Neural cell (in vitro differentiated cells): ENCODE measurements around the gene MSH3. TPM values are rescaled to one million over a fixed set of nuclear protein-coding genes. Genes with fewer than 3 reads are reported as not detected.

ENCODE experiments used
- H2AFZ ChIP-seq: fragments of 200-600, 300-800 bp; sonication (generic), shearing (Covaris generic); 2 replicates; pipeline ENCODE4 v1.6.0; 2014; ENCODE audit warnings: low read depth, mild to moderate bottlenecking, antibody characterized with exemption, low read length, moderate library complexity
- H3F3A ChIP-seq: fragments of 200-600 bp; shearing (Covaris generic); 2 replicates; pipeline ENCODE4 v1.6.1; 2016; ENCODE audit warnings: mild to moderate bottlenecking, moderate library complexity, mixed read lengths, antibody characterized with exemption, low read length; ENCODE audit not compliant: insufficient read depth, poor library complexity, severe bottlenecking
- H3K27ac ChIP-seq: fragments of 200-600, 300-800 bp; sonication (generic), shearing (Covaris generic); 2 replicates; pipeline ENCODE4 v1.5.1; 2014; ENCODE audit warnings: mild to moderate bottlenecking, low read length, moderate library complexity
- H3K27me3 ChIP-seq: fragments of 300-800, 200-600 bp; sonication (generic), shearing (Covaris generic); 2 replicates; pipeline ENCODE4 v1.6.0; 2014; ENCODE audit warnings: mild to moderate bottlenecking, low read depth, low read length, moderate library complexity; ENCODE audit not compliant: insufficient read depth
- H3K36me3 ChIP-seq: fragments of 300-800, 200-600 bp; sonication (generic), shearing (Covaris generic); 2 replicates; pipeline ENCODE4 v1.5.1; 2014; ENCODE audit warnings: mild to moderate bottlenecking, antibody characterized with exemption, low read length, moderate library complexity; ENCODE audit not compliant: insufficient read depth
- H3K4me2 ChIP-seq: fragments of 300-800, 200-600 bp; sonication (generic), shearing (Covaris generic); 2 replicates; pipeline ENCODE4 v1.6.0; 2014; ENCODE audit warnings: mild to moderate bottlenecking, low read length
- H3K4me3 ChIP-seq: fragments of 300-800, 200-600 bp; sonication (generic), shearing (Covaris generic); 2 replicates; pipeline ENCODE4 v1.5.1; 2014; ENCODE audit warnings: mild to moderate bottlenecking, low read length, moderate library complexity
- H3K79me2 ChIP-seq: fragments of 200-600 bp; shearing (Covaris generic); replicated peaks from 2 replicates; pipeline ENCODE4 v1.6.0; 2014; ENCODE audit warnings: mild to moderate bottlenecking, low read length, moderate library complexity; ENCODE audit not compliant: insufficient read depth
- H3K9ac ChIP-seq: fragments of 300-800, 200-600 bp; sonication (generic), shearing (Covaris generic); 2 replicates; pipeline ENCODE4 v1.6.1; 2016; ENCODE audit warnings: mild to moderate bottlenecking, low read length, mixed read lengths
- H3K9me2 ChIP-seq: fragments of 200-600 bp; shearing (Covaris generic); 2 replicates; pipeline ENCODE4 v1.6.1; 2016; ENCODE audit warnings: mild to moderate bottlenecking, low read length, mixed read lengths; ENCODE audit not compliant: insufficient read depth
- H3K9me3 ChIP-seq: fragments of 200-600, 300-800 bp; sonication (generic), shearing (Covaris generic); 2 replicates; pipeline ENCODE4 v1.6.1; 2016; ENCODE audit warnings: mild to moderate bottlenecking, mixed run types, low read length, moderate library complexity, mixed read lengths
- H4K20me1 ChIP-seq: fragments of 200-600 bp; shearing (Covaris generic); 2 replicates; pipeline ENCODE4 v1.6.1; 2016; ENCODE audit warnings: mild to moderate bottlenecking, mixed run types; ENCODE audit not compliant: insufficient read depth
- EP300 ChIP-seq: fragments of 450-650 bp; conservative IDR thresholded peaks from 2 replicates; pipeline ENCODE4 v1.6.1; 2014; ENCODE audit warnings: antibody characterized with exemption, mild to moderate bottlenecking, moderate library complexity; ENCODE audit not compliant: poor library complexity, severe bottlenecking
- EZH2 ChIP-seq: fragments of 200-600, 300-800 bp; shearing (Covaris generic), sonication (generic); IDR thresholded peaks from 2 replicates; pipeline ENCODE4 v1.6.1; 2014; ENCODE audit warnings: antibody characterized with exemption, low read length, borderline replicate concordance, mild to moderate bottlenecking; ENCODE audit not compliant: insufficient read depth, poor library complexity, severe bottlenecking
- MXI1 ChIP-seq: fragments of 450-650 bp; conservative IDR thresholded peaks from 2 replicates; pipeline ENCODE4 v1.6.1; 2014; ENCODE audit warnings: antibody characterized with exemption, mild to moderate bottlenecking; ENCODE audit not compliant: poor library complexity, severe bottlenecking
- POLR2AphosphoS5 ChIP-seq: IDR thresholded peaks from 2 replicates; pipeline ENCODE4 v1.6.1; 2012
- RAD21 ChIP-seq: fragments of 450-650 bp; conservative IDR thresholded peaks from 2 replicates; pipeline ENCODE4 v1.6.1; 2014; ENCODE audit warnings: antibody characterized with exemption, mild to moderate bottlenecking, moderate library complexity
- REST ChIP-seq: IDR thresholded peaks from 2 replicates; pipeline ENCODE4 v1.6.1; 2012; ENCODE audit warnings: borderline replicate concordance
- SMC3 ChIP-seq: fragments of 450-650 bp; conservative IDR thresholded peaks from 2 replicates; pipeline ENCODE4 v1.6.1; 2014; ENCODE audit warnings: antibody characterized with exemption, mild to moderate bottlenecking, moderate library complexity; ENCODE audit not compliant: poor library complexity
- TAF1 ChIP-seq: IDR thresholded peaks from 2 replicates; pipeline ENCODE4 v1.6.1; 2012; ENCODE audit warnings: low read depth
- polyA plus RNA-seq: library from polyadenylated mRNA; depleted of rRNA; stranded (reverse); fragments of >200 nt; gene quantifications from 2 replicates; pipeline ENCODE4 v1.2.3, GENCODE V29; 2014
- TF ChIP-seq, protein P1 (sequence below): fragments of 450-650 bp; IDR thresholded peaks from 2 replicates; pipeline ENCODE4 v1.5.1; 2014; ENCODE audit warnings: antibody characterized with exemption, mild to moderate bottlenecking, moderate library complexity; ENCODE audit not compliant: poor library complexity, severe bottlenecking

MSH3 gene
- polyA plus RNA-seq, 1 donor from 2014 or later, result 9.8 TPM

- Histone ChIP-seq H4K20me1 (no peaks in the 10 kb centered on the region), H3K9ac (no peak overlapping the region), H3K4me3 (no peak overlapping the region), H3K36me3 (no peaks in the 10 kb centered on the region), H3K27me3 (no peaks in the 10 kb centered on the region), H3K9me2 (no peaks in the 10 kb centered on the region), H3F3A (no peaks in the 10 kb centered on the region), H3K27ac (no peak overlapping the region), H2AFZ (no peak overlapping the region), H3K79me2 (no peaks in the 10 kb centered on the region), H3K4me2 (no peak overlapping the region), H3K9me3 (no peaks in the 10 kb centered on the region)
- TF ChIP-seq POLR2AphosphoS5 (no peak), TAF1 (no peak), MXI1 (no peak), RAD21 (no peak), EZH2 (no peak), SMC3 (no peak), EP300 (no peak)
- TF ChIP-seq, protein P1, sequence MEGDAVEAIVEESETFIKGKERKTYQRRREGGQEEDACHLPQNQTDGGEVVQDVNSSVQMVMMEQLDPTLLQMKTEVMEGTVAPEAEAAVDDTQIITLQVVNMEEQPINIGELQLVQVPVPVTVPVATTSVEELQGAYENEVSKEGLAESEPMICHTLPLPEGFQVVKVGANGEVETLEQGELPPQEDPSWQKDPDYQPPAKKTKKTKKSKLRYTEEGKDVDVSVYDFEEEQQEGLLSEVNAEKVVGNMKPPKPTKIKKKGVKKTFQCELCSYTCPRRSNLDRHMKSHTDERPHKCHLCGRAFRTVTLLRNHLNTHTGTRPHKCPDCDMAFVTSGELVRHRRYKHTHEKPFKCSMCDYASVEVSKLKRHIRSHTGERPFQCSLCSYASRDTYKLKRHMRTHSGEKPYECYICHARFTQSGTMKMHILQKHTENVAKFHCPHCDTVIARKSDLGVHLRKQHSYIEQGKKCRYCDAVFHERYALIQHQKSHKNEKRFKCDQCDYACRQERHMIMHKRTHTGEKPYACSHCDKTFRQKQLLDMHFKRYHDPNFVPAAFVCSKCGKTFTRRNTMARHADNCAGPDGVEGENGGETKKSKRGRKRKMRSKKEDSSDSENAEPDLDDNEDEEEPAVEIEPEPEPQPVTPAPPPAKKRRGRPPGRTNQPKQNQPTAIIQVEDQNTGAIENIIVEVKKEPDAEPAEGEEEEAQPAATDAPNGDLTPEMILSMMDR, result no peak
Measured at GRCh38 chr5:80870442-80870841, 216.0 kb downstream of the MSH3 start.

GRCh38 chr5:80871541-80871961, 217.1 kb downstream of the MSH3 start:
- no peak overlapping the region for H3K27ac ChIP-seq
- TF ChIP-seq REST, result no peak
- no peak for TF ChIP-seq EZH2
- no peak for TF ChIP-seq EP300
- H3F3A ChIP-seq, result no peaks in the 10 kb centered on the region
- no peaks in the 10 kb centered on the region for H3K79me2 ChIP-seq
- H3K36me3 ChIP-seq, result no peaks in the 10 kb centered on the region
- H3K27me3 ChIP-seq, result no peaks in the 10 kb centered on the region
- no peaks in the 10 kb centered on the region for H3K9me3 ChIP-seq
- H3K4me2 ChIP-seq, result no peak overlapping the region
- no peak overlapping the region for H3K9ac ChIP-seq
- H4K20me1 ChIP-seq, result no peaks in the 10 kb centered on the region
- H2AFZ ChIP-seq, result no peak overlapping the region
- no peaks in the 10 kb centered on the region for H3K9me2 ChIP-seq
- H3K4me3 ChIP-seq, result no peak overlapping the region

- H2AFZ ChIP-seq, result no peak overlapping the region
- no peak overlapping the region for H3K4me2 ChIP-seq
- H3K36me3 ChIP-seq, result no peaks in the 10 kb centered on the region
- H3F3A ChIP-seq, result no peaks in the 10 kb centered on the region
- H3K9me3 ChIP-seq, result no peaks in the 10 kb centered on the region
- H3K79me2 ChIP-seq, result no peaks in the 10 kb centered on the region
- no peak overlapping the region for H3K4me3 ChIP-seq
- H3K9me2 ChIP-seq, result no peaks in the 10 kb centered on the region
- H3K27ac ChIP-seq, result no peak overlapping the region
- no peak overlapping the region for H3K9ac ChIP-seq
- no peaks in the 10 kb centered on the region for H4K20me1 ChIP-seq
- H3K27me3 ChIP-seq, result no peaks in the 10 kb centered on the region
- TF ChIP-seq MXI1, result no peak
- no peak for TF ChIP-seq EZH2
- TF ChIP-seq POLR2AphosphoS5, result no peak
- no peak for TF ChIP-seq TAF1
- no peak for TF ChIP-seq RAD21
- TF ChIP-seq, protein P1, result no peak
- TF ChIP-seq EP300, result no peak
- no peak for TF ChIP-seq REST
- no peak for TF ChIP-seq SMC3
Measured at GRCh38 chr5:80874162-80874561, 219.7 kb downstream of the MSH3 start.
